K562 (cell line): ENCODE measurements around the gene TNFSF15. TPM values are rescaled to one million over a fixed set of nuclear protein-coding genes. Genes with fewer than 3 reads are reported as not detected.

Experiments
- ATAC-seq: fragments of 200-7000 bp; cut with Tn5 transposase; 3 replicates; pipeline ENCODE4 v1.9.1; 2020; ENCODE audit warnings: moderate library complexity
- BruUV-seq: library from RNA; stranded (reverse); fragments of 400-500 nt; replicated peaks from 2 replicates; lab custom pipeline; 2021; lab: Mats Ljungman, UMichigan
- CTCF ChIA-PET: fragments of 300-600 bp; formaldehyde crosslinking; extraction: SDS; loops from one replicate; lab custom pipeline; 2021; ENCODE audit warnings: low intra/inter-chr PET ratio; lab: Yijun Ruan, JAX
- POLR2A ChIA-PET: fragments of 300-600, 350-650 bp; sonication (Branson Sonifier 250); formaldehyde crosslinking; extraction: SDS; loops from one replicate; lab custom pipeline; 2021; ENCODE audit warnings: antibody characterized with exemption, inconsistent platforms; lab: Yijun Ruan, JAX
- DNase-seq, 4 experiments: peaks; one replicate each; pipeline versions ENCODE4 v3.0.0 to v3.0.0-alpha.2; 2011 to 2018; ENCODE audit warnings: low spot score in 3 of 4, mixed read lengths in 3 of 4; ENCODE audit errors: extremely low read depth in 1 of 4
- FAIRE-seq: peaks from 2 replicates; lab custom pipeline; 2011; peaks lifted over from hg19 to GRCh38; lab: Jason Lieb, UNC
- H2AFZ ChIP-seq: 2 replicates; pipeline ENCODE4 v1.6.0; 2011; ENCODE audit warnings: low read depth, low read length, control low read depth, inconsistent platforms
- H3K27ac ChIP-seq: fragments of 200-600 bp; 3 replicates; pipeline ENCODE4 v1.8.0; 2011; ENCODE audit warnings: low read depth, mild to moderate bottlenecking, control low read depth, inconsistent platforms, low read length, moderate library complexity, mixed read lengths; ENCODE audit errors: extremely low read depth
- H3K27me3 ChIP-seq, 2 experiments: fragments of 300-600 bp in 1 of 2; 2 replicates in 1 of 2; 3 replicates in 1 of 2; pipeline versions ENCODE4 v1.6.0 to v1.8.0; 2011; ENCODE audit warnings: inconsistent platforms in 2 of 2, low read length in 2 of 2, mild to moderate bottlenecking in 1 of 2, mixed read lengths in 1 of 2, moderate library complexity in 1 of 2; ENCODE audit not compliant: control insufficient read depth in 2 of 2, insufficient read depth in 2 of 2
- H3K36me3 ChIP-seq: fragments of 300-600 bp; 3 replicates; pipeline ENCODE4 v1.8.0; 2011; ENCODE audit warnings: mild to moderate bottlenecking, low read length, inconsistent platforms; ENCODE audit not compliant: control insufficient read depth, insufficient read depth
- H3K4me1 ChIP-seq, 2 experiments: fragments of 200-600 bp in 1 of 2; replicated peaks in 1 of 2; 2 replicates in 1 of 2; 3 replicates in 1 of 2; pipeline versions ENCODE4 v1.5.1 to v1.8.0; 2011; ENCODE audit warnings: inconsistent platforms in 2 of 2, low read length in 2 of 2, mild to moderate bottlenecking in 1 of 2, mixed read lengths in 1 of 2, moderate library complexity in 1 of 2; ENCODE audit not compliant: control insufficient read depth in 2 of 2, insufficient read depth in 2 of 2
- H3K4me2 ChIP-seq: 2 replicates; pipeline ENCODE4 v1.6.1; 2011; ENCODE audit warnings: low read length, control low read depth, inconsistent platforms, mixed read lengths; ENCODE audit not compliant: insufficient read depth
- H3K4me3 ChIP-seq: fragments of 200-600 bp; sonication (generic), shearing (Covaris generic); 2 replicates; pipeline ENCODE4 v1.5.1; 2016; ENCODE audit warnings: control low read depth, inconsistent platforms
- H3K79me2 ChIP-seq: fragments of 200-600 bp; 3 replicates; pipeline ENCODE4 v1.8.0; 2011; ENCODE audit warnings: low read length, inconsistent platforms; ENCODE audit not compliant: control insufficient read depth, insufficient read depth
- H3K9ac ChIP-seq, 2 experiments: 2 replicates each; pipeline versions ENCODE4 v1.6.0 to v1.6.1; 2011; ENCODE audit warnings: low read depth in 2 of 2, low read length in 2 of 2, control low read depth in 1 of 2, inconsistent platforms in 1 of 2, mild to moderate bottlenecking in 1 of 2, mixed read lengths in 1 of 2; ENCODE audit not compliant: insufficient read depth in 1 of 2
- H3K9me1 ChIP-seq: one replicate; pipeline ENCODE4 v1.6.0; 2011; ENCODE audit warnings: inconsistent platforms, mild to moderate bottlenecking, low read length, moderate library complexity; ENCODE audit not compliant: control insufficient read depth, insufficient read depth
- H3K9me3 ChIP-seq: replicated peaks from 2 replicates; pipeline ENCODE4 v1.5.1; 2011; ENCODE audit warnings: low read depth, low read length, inconsistent platforms; ENCODE audit not compliant: control insufficient read depth, insufficient read depth
- H4K20me1 ChIP-seq: replicated peaks from 2 replicates; pipeline ENCODE4 v1.6.1; 2011; ENCODE audit warnings: low read length, inconsistent platforms, mixed read lengths; ENCODE audit not compliant: control insufficient read depth, insufficient read depth
- FOXA3 ChIP-seq, 2 experiments: fragments of 450-650 bp in 1 of 2; sonication (generic) in 1 of 2; formaldehyde crosslinking; IDR thresholded peaks in 1 of 2; conservative IDR thresholded peaks in 1 of 2; 2 replicates each; pipeline versions ENCODE4 v1.4.0 to v1.8.0; 2020 to 2022; ENCODE audit warnings: mild to moderate bottlenecking in 2 of 2, missing genetic modification reagents in 1 of 2
- POLR2A ChIP-seq: fragments of 450-650 bp; conservative IDR thresholded peaks from 2 replicates; pipeline ENCODE4 v1.6.1; 2016
- STAG1 ChIP-seq: sonication (generic); formaldehyde crosslinking; IDR thresholded peaks from 2 replicates; pipeline ENCODE4 v1.5.0; 2020; ENCODE audit warnings: missing genetic modification reagents, borderline replicate concordance
- TSC22D4 ChIP-seq: fragments of 450-650 bp; IDR thresholded peaks from 2 replicates; pipeline ENCODE4 v1.6.1; 2016; ENCODE audit warnings: missing genetic modification characterization, missing biosample characterization, control low read depth
- ZKSCAN8 ChIP-seq: fragments of 200-800 bp; sonication (Bioruptor generic); IDR thresholded peaks from 2 replicates; pipeline ENCODE4 v1.6.1; 2016; ENCODE audit warnings: missing genetic modification characterization, missing compliant biosample characterization
- ZNF12 ChIP-seq: sonication (generic); formaldehyde crosslinking; IDR thresholded peaks from 2 replicates; pipeline ENCODE4 v1.4.0; 2020; ENCODE audit warnings: mild to moderate bottlenecking, missing genetic modification reagents
- in situ Hi-C: fragments of 300-500 bp; cut with MboI; formaldehyde crosslinking; loops from 4 replicates; pipeline ENCODE4 v1.15.0; 2018; ENCODE audit warnings: inconsistent platforms, mixed read lengths
- intact Hi-C: fragments of 100-400 bp; cut with micrococcal nuclease; formaldehyde crosslinking; loops from 2 replicates; pipeline ENCODE4 v1.14.2; 2022
- polyA plus RNA-seq, 8 experiments: library from polyadenylated mRNA; depleted of rRNA in 4 of 8; stranded (reverse) in 5 of 8; unstranded in 3 of 8; fragments of >200 nt; fragmentation: Nextera tagmentation in 2 of 8; fragmentation: Illumina TruSeq in 1 of 8; extraction: Ambion mirVana in 2 of 8; extraction: Trizol in 1 of 8; gene quantifications; 2 replicates each; pipeline versions ENCODE4 v1.2.1 to v1.2.3, GENCODE V29; 2011 to 2014; ENCODE audit warnings: inconsistent platforms in 1 of 8, missing spikeins in 1 of 8
- total RNA-seq, 7 experiments: library from RNA; depleted of rRNA in 6 of 7; stranded (reverse); fragments of >200 nt in 6 of 7; fragmentation: Illumina TruSeq in 2 of 7; extraction: Trizol in 2 of 7; gene quantifications; 2 replicates each; pipeline versions ENCODE4 v1.2.1 to v1.2.3, GENCODE V29; 2011 to 2021; ENCODE audit warnings: low replicate concordance in 1 of 7
- TF ChIP-seq, protein P1 (sequence below): fragments of 200-800 bp; sonication (Bioruptor generic); IDR thresholded peaks from 2 replicates; pipeline ENCODE4 v1.6.1; 2016; ENCODE audit warnings: missing genetic modification characterization, missing compliant biosample characterization
- TF ChIP-seq, protein P2 (sequence below): fragments of 450-650 bp; IDR thresholded peaks from 2 replicates; pipeline ENCODE4 v1.6.1; 2017; ENCODE audit warnings: mild to moderate bottlenecking, moderate library complexity
- TF ChIP-seq, protein P3 (sequence below): sonication (generic); formaldehyde crosslinking; IDR thresholded peaks from 2 replicates; pipeline ENCODE4 v1.8.0; 2022; ENCODE audit warnings: missing genetic modification reagents, mild to moderate bottlenecking, borderline replicate concordance
- TF ChIP-seq, protein P4 (sequence below): fragments of 250-450 bp; sonication (Bioruptor Pico); IDR thresholded peaks from 2 replicates; pipeline ENCODE4 v1.4.0; 2020; ENCODE audit warnings: mild to moderate bottlenecking, moderate library complexity

Gene TNFSF15
- total and polyA plus RNA-seq, 9 of the 15 experiments (the other 6 are each of a cell fraction or from before 2014, with no cell fraction given) = not detected

DNA sequence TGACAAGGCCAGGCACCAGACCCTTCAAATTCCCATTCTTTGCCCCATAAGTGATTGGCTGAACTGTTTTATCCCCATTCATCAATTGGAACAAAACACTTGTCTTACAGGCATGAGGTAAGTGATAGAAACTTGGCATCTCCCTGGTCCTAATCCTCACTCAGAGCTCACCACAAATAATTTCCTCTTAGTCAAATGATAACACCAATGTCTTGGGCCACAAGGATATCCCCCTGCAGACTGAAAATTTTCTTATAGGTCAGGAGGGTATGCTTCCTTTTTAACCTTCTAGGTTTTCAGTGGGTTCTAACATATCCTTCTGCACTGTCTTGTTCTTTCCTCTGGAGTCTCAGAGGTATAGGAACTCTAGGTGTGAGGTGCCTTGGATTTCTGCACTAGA is 14.5 kb downstream of the TNFSF15 start:
- Histone ChIP-seq H4K20me1 (no peaks in the 10 kb centered on the region), H3K9me3 (no peaks in the 10 kb centered on the region), H3K27ac (no peak overlapping the region), H2AFZ (no peak overlapping the region), H3K9ac (no peak overlapping the region), H3K4me3 (no peak overlapping the region), H3K27me3 (no peaks in the 10 kb centered on the region; a peak in 1 of 5 replicates), H3K79me2 (no peaks in the 10 kb centered on the region), H3K36me3 (no peaks in the 10 kb centered on the region), H3K4me1 (no peaks in the 10 kb centered on the region), H3K9me1 (no peaks in the 10 kb centered on the region), H3K4me2 (no peak overlapping the region)
- BruUV-seq = no TSS peak
- CTCF ChIA-PET = no interaction called here
- intact Hi-C loops (no loop called here), in situ Hi-C loops (no loop called here)
- FAIRE-seq = no peak
- POLR2A ChIA-PET = no interaction called here
- no peak for ATAC-seq
- DNase-seq = no peak
- TF ChIP-seq ZNF12 (no peak), TSC22D4 (tag) (no peak), STAG1 (CRISPR knock-in tag) (no peak), ZKSCAN8 (no peak), FOXA3 (CRISPR knock-in tag; conservative IDR thresholded peaks at IDR 0.05 in 1 of 2, IDR thresholded peaks at IDR 0.05 in 1 of 2) (no peak), POLR2A (no peak)
- TF ChIP-seq, protein P1, sequence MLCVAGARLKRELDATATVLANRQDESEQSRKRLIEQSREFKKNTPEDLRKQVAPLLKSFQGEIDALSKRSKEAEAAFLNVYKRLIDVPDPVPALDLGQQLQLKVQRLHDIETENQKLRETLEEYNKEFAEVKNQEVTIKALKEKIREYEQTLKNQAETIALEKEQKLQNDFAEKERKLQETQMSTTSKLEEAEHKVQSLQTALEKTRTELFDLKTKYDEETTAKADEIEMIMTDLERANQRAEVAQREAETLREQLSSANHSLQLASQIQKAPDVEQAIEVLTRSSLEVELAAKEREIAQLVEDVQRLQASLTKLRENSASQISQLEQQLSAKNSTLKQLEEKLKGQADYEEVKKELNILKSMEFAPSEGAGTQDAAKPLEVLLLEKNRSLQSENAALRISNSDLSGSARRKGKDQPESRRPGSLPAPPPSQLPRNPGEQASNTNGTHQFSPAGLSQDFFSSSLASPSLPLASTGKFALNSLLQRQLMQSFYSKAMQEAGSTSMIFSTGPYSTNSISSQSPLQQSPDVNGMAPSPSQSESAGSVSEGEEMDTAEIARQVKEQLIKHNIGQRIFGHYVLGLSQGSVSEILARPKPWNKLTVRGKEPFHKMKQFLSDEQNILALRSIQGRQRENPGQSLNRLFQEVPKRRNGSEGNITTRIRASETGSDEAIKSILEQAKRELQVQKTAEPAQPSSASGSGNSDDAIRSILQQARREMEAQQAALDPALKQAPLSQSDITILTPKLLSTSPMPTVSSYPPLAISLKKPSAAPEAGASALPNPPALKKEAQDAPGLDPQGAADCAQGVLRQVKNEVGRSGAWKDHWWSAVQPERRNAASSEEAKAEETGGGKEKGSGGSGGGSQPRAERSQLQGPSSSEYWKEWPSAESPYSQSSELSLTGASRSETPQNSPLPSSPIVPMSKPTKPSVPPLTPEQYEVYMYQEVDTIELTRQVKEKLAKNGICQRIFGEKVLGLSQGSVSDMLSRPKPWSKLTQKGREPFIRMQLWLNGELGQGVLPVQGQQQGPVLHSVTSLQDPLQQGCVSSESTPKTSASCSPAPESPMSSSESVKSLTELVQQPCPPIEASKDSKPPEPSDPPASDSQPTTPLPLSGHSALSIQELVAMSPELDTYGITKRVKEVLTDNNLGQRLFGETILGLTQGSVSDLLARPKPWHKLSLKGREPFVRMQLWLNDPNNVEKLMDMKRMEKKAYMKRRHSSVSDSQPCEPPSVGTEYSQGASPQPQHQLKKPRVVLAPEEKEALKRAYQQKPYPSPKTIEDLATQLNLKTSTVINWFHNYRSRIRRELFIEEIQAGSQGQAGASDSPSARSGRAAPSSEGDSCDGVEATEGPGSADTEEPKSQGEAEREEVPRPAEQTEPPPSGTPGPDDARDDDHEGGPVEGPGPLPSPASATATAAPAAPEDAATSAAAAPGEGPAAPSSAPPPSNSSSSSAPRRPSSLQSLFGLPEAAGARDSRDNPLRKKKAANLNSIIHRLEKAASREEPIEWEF (CRISPR knock-in tag) = no peak
- TF ChIP-seq, protein P2, sequence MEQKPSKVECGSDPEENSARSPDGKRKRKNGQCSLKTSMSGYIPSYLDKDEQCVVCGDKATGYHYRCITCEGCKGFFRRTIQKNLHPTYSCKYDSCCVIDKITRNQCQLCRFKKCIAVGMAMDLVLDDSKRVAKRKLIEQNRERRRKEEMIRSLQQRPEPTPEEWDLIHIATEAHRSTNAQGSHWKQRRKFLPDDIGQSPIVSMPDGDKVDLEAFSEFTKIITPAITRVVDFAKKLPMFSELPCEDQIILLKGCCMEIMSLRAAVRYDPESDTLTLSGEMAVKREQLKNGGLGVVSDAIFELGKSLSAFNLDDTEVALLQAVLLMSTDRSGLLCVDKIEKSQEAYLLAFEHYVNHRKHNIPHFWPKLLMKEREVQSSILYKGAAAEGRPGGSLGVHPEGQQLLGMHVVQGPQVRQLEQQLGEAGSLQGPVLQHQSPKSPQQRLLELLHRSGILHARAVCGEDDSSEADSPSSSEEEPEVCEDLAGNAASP = no peak
- TF ChIP-seq, protein P3, sequence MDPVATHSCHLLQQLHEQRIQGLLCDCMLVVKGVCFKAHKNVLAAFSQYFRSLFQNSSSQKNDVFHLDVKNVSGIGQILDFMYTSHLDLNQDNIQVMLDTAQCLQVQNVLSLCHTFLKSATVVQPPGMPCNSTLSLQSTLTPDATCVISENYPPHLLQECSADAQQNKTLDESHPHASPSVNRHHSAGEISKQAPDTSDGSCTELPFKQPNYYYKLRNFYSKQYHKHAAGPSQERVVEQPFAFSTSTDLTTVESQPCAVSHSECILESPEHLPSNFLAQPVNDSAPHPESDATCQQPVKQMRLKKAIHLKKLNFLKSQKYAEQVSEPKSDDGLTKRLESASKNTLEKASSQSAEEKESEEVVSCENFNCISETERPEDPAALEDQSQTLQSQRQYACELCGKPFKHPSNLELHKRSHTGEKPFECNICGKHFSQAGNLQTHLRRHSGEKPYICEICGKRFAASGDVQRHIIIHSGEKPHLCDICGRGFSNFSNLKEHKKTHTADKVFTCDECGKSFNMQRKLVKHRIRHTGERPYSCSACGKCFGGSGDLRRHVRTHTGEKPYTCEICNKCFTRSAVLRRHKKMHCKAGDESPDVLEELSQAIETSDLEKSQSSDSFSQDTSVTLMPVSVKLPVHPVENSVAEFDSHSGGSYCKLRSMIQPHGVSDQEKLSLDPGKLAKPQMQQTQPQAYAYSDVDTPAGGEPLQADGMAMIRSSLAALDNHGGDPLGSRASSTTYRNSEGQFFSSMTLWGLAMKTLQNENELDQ (CRISPR knock-in tag) = no peak
- TF ChIP-seq, protein P4, sequence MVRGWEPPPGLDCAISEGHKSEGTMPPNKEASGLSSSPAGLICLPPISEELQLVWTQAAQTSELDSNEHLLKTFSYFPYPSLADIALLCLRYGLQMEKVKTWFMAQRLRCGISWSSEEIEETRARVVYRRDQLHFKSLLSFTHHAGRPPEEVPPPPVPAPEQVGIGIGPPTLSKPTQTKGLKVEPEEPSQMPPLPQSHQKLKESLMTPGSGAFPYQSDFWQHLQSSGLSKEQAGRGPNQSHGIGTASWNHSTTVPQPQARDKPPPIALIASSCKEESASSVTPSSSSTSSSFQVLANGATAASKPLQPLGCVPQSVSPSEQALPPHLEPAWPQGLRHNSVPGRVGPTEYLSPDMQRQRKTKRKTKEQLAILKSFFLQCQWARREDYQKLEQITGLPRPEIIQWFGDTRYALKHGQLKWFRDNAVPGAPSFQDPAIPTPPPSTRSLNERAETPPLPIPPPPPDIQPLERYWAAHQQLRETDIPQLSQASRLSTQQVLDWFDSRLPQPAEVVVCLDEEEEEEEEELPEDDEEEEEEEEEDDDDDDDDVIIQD (CRISPR knock-in tag) = no peak
